Naive B cell (primary cell): ENCODE results near the gene PTMS. TPM values are rescaled to one million over a fixed set of nuclear protein-coding genes. Genes with fewer than 3 reads are reported as not detected.

ENCODE experiments used
- ATAC-seq, 2 donors: fragments of 150-1000 bp; cut with Tn5 transposase; 2 replicates each; pipeline ENCODE4 v1.10.0; 2021; ENCODE audit warnings: low read depth in 2 of 2, mild to moderate bottlenecking in 2 of 2, moderate library complexity in 2 of 2
- DNase-seq: peaks from one replicate; pipeline ENCODE4 v3.0.0; 2022
- H3K27ac Mint-ChIP-seq, 6 donors: one replicate each; pipeline ENCODE4 v1.8.0; 2020 to 2022; ENCODE audit warnings: mild to moderate bottlenecking in 6 of 6, mixed read lengths in 6 of 6, moderate library complexity in 5 of 6, inconsistent platforms in 2 of 6
- H3K27me3 Mint-ChIP-seq, 3 donors: one replicate each; pipeline ENCODE4 v1.8.0; 2021 to 2022; ENCODE audit warnings: mixed read lengths in 3 of 3, mild to moderate bottlenecking in 1 of 3
- H3K36me3 Mint-ChIP-seq, 2 donors: one replicate each; pipeline ENCODE4 v1.8.0; 2020 to 2022; ENCODE audit warnings: mixed read lengths in 2 of 2, inconsistent platforms in 1 of 2, mild to moderate bottlenecking in 1 of 2
- H3K4me1 Mint-ChIP-seq, 3 donors: one replicate each; pipeline ENCODE4 v1.8.0; 2020 to 2022; ENCODE audit warnings: mixed read lengths in 3 of 3, inconsistent platforms in 1 of 3, mild to moderate bottlenecking in 1 of 3, moderate library complexity in 1 of 3
- H3K4me3 Mint-ChIP-seq, 8 donors: one replicate each; pipeline ENCODE4 v1.8.0; 2020 to 2022; ENCODE audit warnings: mild to moderate bottlenecking in 8 of 8, mixed read lengths in 8 of 8, moderate library complexity in 8 of 8, inconsistent platforms in 2 of 8
- H3K9me3 Mint-ChIP-seq, 7 donors: one replicate each; pipeline ENCODE4 v1.8.0; 2020 to 2022; ENCODE audit warnings: mixed read lengths in 7 of 7, mild to moderate bottlenecking in 5 of 7, inconsistent platforms in 2 of 7, moderate library complexity in 1 of 7
- polyA plus RNA-seq, 6 donors: library from polyadenylated mRNA; unstranded; fragments of 300-500 nt; fragmentation: Illumina TruSeq; gene quantifications; one replicate each; pipeline ENCODE4 v1.2.3, GENCODE V29; 2021; ENCODE audit warnings: low read depth in 6 of 6

The PTMS gene
- polyA plus RNA-seq, 6 donors from 2014 or later, result 0.38 TPM; not detected in 5

DNA sequence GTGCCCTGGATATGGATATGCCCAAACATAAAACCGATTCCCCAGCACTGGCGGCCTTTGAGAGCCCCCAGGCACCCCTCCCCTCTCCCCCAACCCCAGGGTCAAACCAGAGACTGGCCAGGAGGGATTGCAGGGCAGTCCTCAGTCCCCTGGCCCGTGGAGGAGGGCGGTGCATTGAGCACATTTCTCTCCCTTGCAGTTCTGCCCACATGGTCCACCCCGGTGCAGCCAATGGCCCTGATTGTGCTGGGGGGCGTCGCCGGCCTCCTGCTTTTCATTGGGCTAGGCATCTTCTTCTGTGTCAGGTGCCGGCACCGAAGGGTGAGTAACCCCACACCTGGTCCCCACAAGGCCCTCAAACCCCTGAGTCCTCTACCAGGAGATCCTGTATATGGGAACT is 52.1 kb downstream of the PTMS start:
- Mint-ChIP-seq H3K36me3 (no peaks in the 10 kb centered on the region), H3K4me1 (peaks cover 12 to 17% (median 17%) of the 10 kb centered on the region in 3 donors), H3K4me3 (no peak overlapping the region), H3K9me3 (no peaks in the 10 kb centered on the region), H3K27ac (no peak overlapping the region), H3K27me3 (peaks cover 31 to 66% (median 63%) of the 10 kb centered on the region in 3 donors)
- ATAC-seq (no peak), DNase-seq (no peak)

DNA sequence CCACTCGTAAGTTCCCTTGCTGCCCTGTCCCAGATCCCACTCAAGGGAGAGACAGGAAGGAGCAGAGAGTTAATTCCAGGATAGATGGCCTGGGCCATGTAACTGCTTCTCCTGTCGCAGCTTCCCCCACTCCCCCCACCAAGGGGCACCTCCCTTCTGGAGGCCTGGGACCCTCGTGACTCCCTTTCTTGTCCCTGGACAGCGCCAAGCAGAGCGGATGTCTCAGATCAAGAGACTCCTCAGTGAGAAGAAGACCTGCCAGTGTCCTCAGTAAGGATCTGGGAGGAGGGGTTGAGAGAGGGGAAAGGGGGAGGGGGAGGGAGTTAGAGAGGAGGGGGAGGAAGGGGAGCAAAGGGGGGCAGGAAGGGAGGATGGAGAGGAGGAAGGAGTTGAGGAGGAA is 52.5 kb downstream of the PTMS start:
- Mint-ChIP-seq H3K27me3 (peaks cover 32 to 70% (median 67%) of the 10 kb centered on the region in 3 donors), H3K36me3 (no peaks in the 10 kb centered on the region), H3K4me3 (no peak overlapping the region), H3K9me3 (no peaks in the 10 kb centered on the region), H3K27ac (no peak overlapping the region), H3K4me1 (peaks cover 12 to 17% (median 17%) of the 10 kb centered on the region in 3 donors)
- ATAC-seq (no peak), DNase-seq (no peak)

DNA sequence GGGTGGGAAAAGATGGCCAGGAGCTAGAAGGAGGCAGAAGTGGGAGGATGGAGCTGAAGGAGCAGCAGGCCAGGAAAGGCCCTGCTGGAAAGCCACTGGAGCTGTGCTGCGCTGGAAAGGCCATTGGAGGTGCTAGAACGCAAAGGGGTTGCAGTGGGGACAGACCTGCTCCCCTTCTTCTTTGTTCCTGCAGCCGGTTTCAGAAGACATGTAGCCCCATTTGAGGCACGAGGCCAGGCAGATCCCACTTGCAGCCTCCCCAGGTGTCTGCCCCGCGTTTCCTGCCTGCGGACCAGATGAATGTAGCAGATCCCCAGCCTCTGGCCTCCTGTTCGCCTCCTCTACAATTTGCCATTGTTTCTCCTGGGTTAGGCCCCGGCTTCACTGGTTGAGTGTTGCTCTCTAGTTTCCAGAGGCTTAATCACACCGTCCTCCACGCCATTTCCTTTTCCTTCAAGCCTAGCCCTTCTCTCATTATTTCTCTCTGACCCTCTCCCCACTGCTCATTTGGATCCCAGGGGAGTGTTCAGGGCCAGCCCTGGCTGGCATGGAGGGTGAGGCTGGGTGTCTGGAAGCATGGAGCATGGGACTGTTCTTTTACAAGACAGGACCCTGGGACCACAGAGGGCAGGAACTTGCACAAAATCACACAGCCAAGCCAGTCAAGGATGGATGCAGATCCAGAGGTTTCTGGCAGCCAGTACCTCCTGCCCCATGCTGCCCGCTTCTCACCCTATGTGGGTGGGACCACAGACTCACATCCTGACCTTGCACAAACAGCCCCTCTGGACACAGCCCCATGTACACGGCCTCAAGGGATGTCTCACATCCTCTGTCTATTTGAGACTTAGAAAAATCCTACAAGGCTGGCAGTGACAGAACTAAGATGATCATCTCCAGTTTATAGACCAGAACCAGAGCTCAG is 53.2 kb downstream of the PTMS start:
- H3K9me3 Mint-ChIP-seq, result no peaks in the 10 kb centered on the region
- no peaks in the 10 kb centered on the region for H3K36me3 Mint-ChIP-seq
- H3K27ac Mint-ChIP-seq, result peak overlapping the region in 1 of 6 donors; percentile 94
- peaks cover 12 to 17% (median 17%) of the 10 kb centered on the region in 3 donors for H3K4me1 Mint-ChIP-seq
- DNase-seq (no peak), ATAC-seq (no peak)
- H3K4me3 Mint-ChIP-seq, result no peak overlapping the region
- H3K27me3 Mint-ChIP-seq, result peaks cover 38 to 72% (median 68%) of the 10 kb centered on the region in 3 donors

DNA sequence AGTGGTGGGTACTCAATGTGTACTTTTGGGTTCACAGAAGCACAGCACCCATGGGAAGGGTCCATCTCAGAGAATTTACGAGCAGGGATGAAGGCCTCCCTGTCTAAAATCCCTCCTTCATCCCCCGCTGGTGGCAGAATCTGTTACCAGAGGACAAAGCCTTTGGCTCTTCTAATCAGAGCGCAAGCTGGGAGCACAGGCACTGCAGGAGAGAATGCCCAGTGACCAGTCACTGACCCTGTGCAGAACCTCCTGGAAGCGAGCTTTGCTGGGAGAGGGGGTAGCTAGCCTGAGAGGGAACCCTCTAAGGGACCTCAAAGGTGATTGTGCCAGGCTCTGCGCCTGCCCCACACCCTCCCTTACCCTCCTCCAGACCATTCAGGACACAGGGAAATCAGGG is 54.0 kb downstream of the PTMS start:
- DNase-seq (no peak), ATAC-seq (no peak)
- Mint-ChIP-seq H3K9me3 (no peaks in the 10 kb centered on the region), H3K27me3 (peaks cover 45 to 74% (median 72%) of the 10 kb centered on the region in 3 donors), H3K36me3 (peaks cover 0 to 4% of the 10 kb centered on the region in 2 donors), H3K27ac (no peak overlapping the region), H3K4me1 (peaks cover 17 to 18% (median 17%) of the 10 kb centered on the region in 3 donors), H3K4me3 (no peak overlapping the region)

Other genes with a start within 250 kb of the PTMS start
- gene GAPDH, start 231.8 kb upstream of the PTMS start, polyA plus RNA-seq, result 1,000 to 10,000 TPM in 1 of 6 donors, 100 to 1,000 TPM in 5; 607 to 1,152 (median 779) TPM
- gene IFFO1, start 210.3 kb upstream of the PTMS start, polyA plus RNA-seq, result 10 to 100 TPM in 1 of 6 donors, 1 to 10 TPM in 5; 4.6 to 15.3 (median 6.3) TPM
- gene NOP2, start 198.1 kb upstream of the PTMS start, polyA plus RNA-seq, result 10 to 100 TPM; 11.7 to 27.6 (median 17.5) TPM
- 10 to 100 TPM; 26.6 to 67.1 (median 44.5) TPM for gene CHD4, start 159.0 kb upstream of the PTMS start, polyA plus RNA-seq
- gene LPAR5, start 130.4 kb upstream of the PTMS start, polyA plus RNA-seq, result 10 to 100 TPM; 25.2 to 69.9 (median 40.1) TPM
- 10 to 100 TPM in 1 of 6 donors, 1 to 10 TPM in 5; 3.8 to 11.0 (median 8.9) TPM for gene ACRBP, start 118.9 kb upstream of the PTMS start, polyA plus RNA-seq
- gene ING4, start 103.2 kb upstream of the PTMS start, polyA plus RNA-seq, result 100 to 1,000 TPM in 4 of 6 donors, 10 to 100 TPM in 2; 93.5 to 139 (median 112) TPM
- gene ZNF384, start 77.0 kb upstream of the PTMS start, polyA plus RNA-seq, result 10 to 100 TPM; 13.5 to 39.7 (median 23.2) TPM
- gene PIANP, start 65.5 kb upstream of the PTMS start, polyA plus RNA-seq, result not detected
- gene COPS7A, start 42.3 kb upstream of the PTMS start, polyA plus RNA-seq, result 10 to 100 TPM; 26.4 to 43.9 (median 34.4) TPM
- 100 to 1,000 TPM; 128 to 167 (median 150) TPM for gene MLF2, start 13.2 kb upstream of the PTMS start, polyA plus RNA-seq
- under 1 TPM in 2 of 6 donors, not detected in 4; 0.16 to 0.17 TPM for gene LAG3, start 6.2 kb downstream of the PTMS start, polyA plus RNA-seq
- 1 to 10 TPM in 3 of 6 donors, under 1 TPM in 3; 0.29 to 1.7 (median 1.1) TPM for gene CD4, start 23.2 kb downstream of the PTMS start, polyA plus RNA-seq
- not detected for gene GPR162, start 55.5 kb downstream of the PTMS start, polyA plus RNA-seq
- not detected for gene P3H3, start 62.0 kb downstream of the PTMS start, polyA plus RNA-seq
- not detected for gene GNB3, start 74.6 kb downstream of the PTMS start, polyA plus RNA-seq
- 1 to 10 TPM in 1 of 6 donors, under 1 TPM in 3, not detected in 2; 0.74 to 1.0 (median 0.89) TPM for gene CDCA3, start 84.9 kb downstream of the PTMS start, polyA plus RNA-seq
- 10 to 100 TPM; 28.5 to 45.1 (median 35.4) TPM for gene USP5, start 85.8 kb downstream of the PTMS start, polyA plus RNA-seq
- gene TPI1, start 101.2 kb downstream of the PTMS start, polyA plus RNA-seq, result 100 to 1,000 TPM; 294 to 712 (median 357) TPM
- 10 to 100 TPM in 2 of 6 donors, 1 to 10 TPM in 4; 7.9 to 15.5 (median 8.9) TPM for gene SPSB2, start 106.9 kb downstream of the PTMS start, polyA plus RNA-seq
- 1 to 10 TPM; 4.1 to 8.7 (median 7.1) TPM for gene LRRC23, start 138.5 kb downstream of the PTMS start, polyA plus RNA-seq
- gene ENO2, start 148.2 kb downstream of the PTMS start, polyA plus RNA-seq, result 1 to 10 TPM; 3.8 to 8.4 (median 5.9) TPM
- 1 to 10 TPM in 3 of 6 donors, under 1 TPM in 2, not detected in 1; 0.57 to 2.2 (median 1.1) TPM for gene ATN1, start 161.6 kb downstream of the PTMS start, polyA plus RNA-seq
- not detected for gene RNU7-1, start 177.5 kb downstream of the PTMS start, polyA plus RNA-seq
- gene C12orf57, start 177.7 kb downstream of the PTMS start, polyA plus RNA-seq, result 100 to 1,000 TPM; 126 to 211 (median 194) TPM
- 1,000 to 10,000 TPM in 1 of 6 donors, 100 to 1,000 TPM in 5; 398 to 1,059 (median 612) TPM for gene PTPN6, start 185.0 kb downstream of the PTMS start, polyA plus RNA-seq
- 100 to 1,000 TPM; 107 to 127 (median 114) TPM for gene PHB2, start 204.3 kb downstream of the PTMS start, polyA plus RNA-seq
- 10 to 100 TPM; 69.7 to 82.7 (median 80.4) TPM for gene EMG1, start 204.6 kb downstream of the PTMS start, polyA plus RNA-seq